IMR-90 (cell line): ENCODE data around the gene CDY1. TPM values are rescaled to one million over a fixed set of nuclear protein-coding genes. Genes with fewer than 3 reads are reported as not detected.
"Not testable (repeated sequence)": the region's sequence is repeated elsewhere in the genome, so short reads cannot be mapped to it uniquely, and the experiment has no call there.

Experiments
- ATAC-seq: fragments of 200-7000 bp; cut with Tn5 transposase; 2 replicates; pipeline ENCODE4 v1.9.1; 2020; ENCODE audit warnings: low read depth, mild to moderate bottlenecking, moderate library complexity
- Bru-seq: library from RNA; stranded (reverse); fragments of 400-500 nt; gene quantifications from one replicate; lab custom pipeline; 2021; lab: Mats Ljungman, UMichigan
- BruChase-seq, 2 experiments: library from RNA; stranded (reverse); fragments of 400-500 nt; gene quantifications; one replicate each; lab custom pipeline; 2021; lab: Mats Ljungman, UMichigan
- BruUV-seq: library from RNA; stranded (reverse); fragments of 400-500 nt; replicated peaks from 2 replicates; lab custom pipeline; 2021; lab: Mats Ljungman, UMichigan
- CTCF ChIA-PET: fragments of 300-600 bp; formaldehyde crosslinking; extraction: SDS; loops from one replicate; lab custom pipeline; 2021; ENCODE audit warnings: antibody characterized with exemption; lab: Yijun Ruan, JAX
- POLR2A ChIA-PET: fragments of 300-600 bp; sonication (Branson Sonifier 250); formaldehyde crosslinking; loops from one replicate; lab custom pipeline; 2022; ENCODE audit warnings: antibody characterized with exemption; ENCODE audit not compliant: unreplicated experiment; lab: Charles Lee
- DNase-seq: peaks from one replicate; pipeline ENCODE4 v3.0.0; 2013
- H2AFZ ChIP-seq: replicated peaks from 2 replicates; pipeline ENCODE3; 2013; ENCODE audit warnings: low read length, mild to moderate bottlenecking; ENCODE audit not compliant: poor library complexity
- H2AK5ac ChIP-seq: 2 replicates; pipeline ENCODE4 v1.6.1; 2013; ENCODE audit warnings: low read depth, low read length, inconsistent platforms
- H2AK9ac ChIP-seq: replicated peaks from 2 replicates; pipeline ENCODE3; 2013; ENCODE audit warnings: mild to moderate bottlenecking, low read depth, low read length, moderate library complexity; ENCODE audit not compliant: poor library complexity
- H2BK120ac ChIP-seq: 2 replicates; pipeline ENCODE4 v1.6.1; 2013; ENCODE audit warnings: low read depth, low read length, inconsistent platforms
- H2BK15ac ChIP-seq: 3 replicates; pipeline ENCODE4 v1.6.1; 2013; ENCODE audit warnings: low read depth, low read length, inconsistent platforms
- H2BK20ac ChIP-seq: 2 replicates; pipeline ENCODE4 v1.6.1; 2013; ENCODE audit warnings: low read depth, mild to moderate bottlenecking, inconsistent platforms, low read length, moderate library complexity
- H2BK5ac ChIP-seq: 2 replicates; pipeline ENCODE4 v1.6.1; 2013; ENCODE audit warnings: mild to moderate bottlenecking, low read depth, low read length, inconsistent platforms; ENCODE audit not compliant: poor library complexity, severe bottlenecking
- H3K14ac ChIP-seq: replicated peaks from 2 replicates; pipeline ENCODE4 v1.6.1; 2013; ENCODE audit warnings: low read depth, low read length, inconsistent platforms
- H3K18ac ChIP-seq: 2 replicates; pipeline ENCODE4 v1.6.1; 2013; ENCODE audit warnings: low read depth, low read length, control low read depth
- H3K23ac ChIP-seq: 2 replicates; pipeline ENCODE4 v1.6.1; 2013; ENCODE audit warnings: low read depth, low read length, inconsistent platforms
- H3K27ac ChIP-seq: 2 replicates; pipeline ENCODE4 v1.5.1; 2013; ENCODE audit warnings: mild to moderate bottlenecking, control low read depth, low read length; ENCODE audit not compliant: insufficient read depth
- H3K27me3 ChIP-seq: 2 replicates; pipeline ENCODE4 v1.6.1; 2013; ENCODE audit warnings: low read length; ENCODE audit not compliant: control insufficient read depth, insufficient read depth
- H3K36me3 ChIP-seq: 2 replicates; pipeline ENCODE4 v1.6.1; 2013; ENCODE audit warnings: low read length, mixed read lengths; ENCODE audit not compliant: control insufficient read depth, insufficient read depth
- H3K4ac ChIP-seq: 2 replicates; pipeline ENCODE4 v1.6.1; 2013; ENCODE audit warnings: low read depth, low read length, inconsistent platforms
- H3K4me1 ChIP-seq: 2 replicates; pipeline ENCODE4 v1.6.1; 2013; ENCODE audit warnings: low read length, mixed read lengths; ENCODE audit not compliant: control insufficient read depth, insufficient read depth
- H3K4me2 ChIP-seq: 2 replicates; pipeline ENCODE4 v1.6.1; 2013; ENCODE audit warnings: low read depth, mild to moderate bottlenecking, control low read depth, low read length, moderate library complexity
- H3K4me3 ChIP-seq: 2 replicates; pipeline ENCODE4 v1.5.1; 2013; ENCODE audit warnings: low read depth, mild to moderate bottlenecking, control low read depth, low read length, moderate library complexity; ENCODE audit not compliant: insufficient read depth
- H3K56ac ChIP-seq: 2 replicates; pipeline ENCODE4 v1.6.1; 2013; ENCODE audit warnings: low read length, inconsistent platforms; ENCODE audit not compliant: insufficient read depth; ENCODE audit errors: extremely low read depth
- H3K79me1 ChIP-seq, 2 experiments: 2 replicates each; pipeline ENCODE4 v1.6.1; 2013; ENCODE audit warnings: low read length in 2 of 2, inconsistent platforms in 1 of 2, low read depth in 1 of 2
- H3K9ac ChIP-seq: 2 replicates; pipeline ENCODE4 v1.6.1; 2013; ENCODE audit warnings: low read depth, low read length, control low read depth
- H3K9me1 ChIP-seq: 2 replicates; pipeline ENCODE4 v1.6.1; 2013; ENCODE audit warnings: low read length, inconsistent platforms; ENCODE audit not compliant: insufficient read depth
- H3K9me3 ChIP-seq: 2 replicates; pipeline ENCODE4 v1.6.1; 2013; ENCODE audit warnings: low read length; ENCODE audit not compliant: control insufficient read depth, insufficient read depth
- H4K20me1 ChIP-seq: 2 replicates; pipeline ENCODE4 v1.6.1; 2013; ENCODE audit warnings: low read length, inconsistent platforms; ENCODE audit not compliant: insufficient read depth
- H4K5ac ChIP-seq: 2 replicates; pipeline ENCODE4 v1.6.1; 2013; ENCODE audit warnings: mild to moderate bottlenecking, low read depth, low read length, control low read depth
- H4K8ac ChIP-seq, 2 experiments: 2 replicates each; pipeline ENCODE4 v1.6.1; 2013; ENCODE audit warnings: low read depth in 2 of 2, low read length in 2 of 2, control low read depth in 1 of 2, inconsistent platforms in 1 of 2
- H4K91ac ChIP-seq: 2 replicates; pipeline ENCODE4 v1.6.1; 2013; ENCODE audit warnings: low read depth, low read length, inconsistent platforms; ENCODE audit not compliant: insufficient read depth
- WGBS, 2 experiments: methylation state at CpG; one replicate each; pipeline versions ENCODE4 v1.1.5 to v1.1.7; 2013; ENCODE audit warnings: missing lambda C conversion rate in 2 of 2; ENCODE audit not compliant: insufficient read length in 1 of 2; ENCODE audit errors: extremely low coverage in 2 of 2; 5-methylcytosine and 5-hydroxymethylcytosine counted together
- dilution Hi-C: fragments of 300-500 bp; cut with HindIII; formaldehyde crosslinking; loops from one replicate; pipeline ENCODE4 v1.14.3; 2018; ENCODE audit warnings: low sequenced_read_pairs; ENCODE audit not compliant: unreplicated experiment
- in situ Hi-C: fragments of 300-500 bp; cut with MboI; formaldehyde crosslinking; loops from 3 replicates; pipeline ENCODE4 v1.14.3; 2019; ENCODE audit warnings: low sequenced_read_pairs, inconsistent platforms, mixed read lengths
- intact Hi-C: fragments of 100-400 bp; cut with micrococcal nuclease; formaldehyde crosslinking; loops from 2 replicates; pipeline ENCODE4 v1.10.0; 2022
- long read RNA-seq: library from polyadenylated mRNA; unstranded; transcript quantifications from one replicate; pipeline ENCODE4 v2.0.0, GENCODE V29; 2021; ENCODE audit not compliant: unreplicated experiment
- polyA plus RNA-seq, 3 experiments: library from polyadenylated mRNA; depleted of rRNA; stranded (reverse); fragments of >200 nt; gene quantifications; 2 replicates each; pipeline ENCODE4 v1.2.3, GENCODE V29; 2012; ENCODE audit warnings: low replicate concordance in 1 of 3
- total RNA-seq: library from RNA; depleted of rRNA; stranded (reverse); fragments of >200 nt; gene quantifications from 2 replicates; pipeline ENCODE4 v1.2.3, GENCODE V29; 2012; rRNA removed

Gene CDY1, protein sequence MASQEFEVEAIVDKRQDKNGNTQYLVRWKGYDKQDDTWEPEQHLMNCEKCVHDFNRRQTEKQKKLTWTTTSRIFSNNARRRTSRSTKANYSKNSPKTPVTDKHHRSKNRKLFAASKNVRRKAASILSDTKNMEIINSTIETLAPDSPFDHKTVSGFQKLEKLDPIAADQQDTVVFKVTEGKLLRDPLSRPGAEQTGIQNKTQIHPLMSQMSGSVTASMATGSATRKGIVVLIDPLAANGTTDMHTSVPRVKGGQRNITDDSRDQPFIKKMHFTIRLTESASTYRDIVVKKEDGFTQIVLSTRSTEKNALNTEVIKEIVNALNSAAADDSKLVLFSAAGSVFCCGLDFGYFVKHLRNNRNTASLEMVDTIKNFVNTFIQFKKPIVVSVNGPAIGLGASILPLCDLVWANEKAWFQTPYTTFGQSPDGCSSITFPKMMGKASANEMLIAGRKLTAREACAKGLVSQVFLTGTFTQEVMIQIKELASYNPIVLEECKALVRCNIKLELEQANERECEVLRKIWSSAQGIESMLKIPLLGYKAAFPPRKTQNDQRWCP
- total RNA-seq (not detected in 2 replicates), polyA plus RNA-seq (2012; rRNA removed) (not detected in 2 replicates), Bru-seq, nascent RNA (not detected), BruChase-seq, experiment 1, labeled RNA remaining after a 6-hour chase (not detected), BruChase-seq, experiment 2, labeled RNA remaining after a 2-hour chase (not detected)
- polyA plus RNA-seq (2012; cell fraction: cytosol; rRNA removed): not detected in 2 replicates
- polyA plus RNA-seq (2012; cell fraction: nucleus; rRNA removed; ENCODE audit: low replicate concordance): not detected in 2 replicates
- long read RNA-seq: 0 reads

GRCh38 chrY:25621817-25622216 is at the start of gene CDY1:
Gene CDY1 (plus strand): TSS chrY:25622117. CDS start chrY:25622443, 326 bp downstream.
- intact Hi-C loops, H3K9ac ChIP-seq, H3K27ac ChIP-seq, H3K23ac ChIP-seq, H4K20me1 ChIP-seq, H3K4me2 ChIP-seq, H4K91ac ChIP-seq, H3K9me1 ChIP-seq, H4K8ac ChIP-seq, H3K4me3 ChIP-seq, CTCF ChIA-PET, H2AFZ ChIP-seq, H3K27me3 ChIP-seq, dilution Hi-C loops, H3K79me1 ChIP-seq, H2AK9ac ChIP-seq, H2BK120ac ChIP-seq, POLR2A ChIA-PET, H3K14ac ChIP-seq, H2AK5ac ChIP-seq, BruUV-seq, H3K4ac ChIP-seq, in situ Hi-C loops, H3K36me3 ChIP-seq, H3K4me1 ChIP-seq, H2BK5ac ChIP-seq, ATAC-seq, H3K18ac ChIP-seq, H3K9me3 ChIP-seq, H3K56ac ChIP-seq, H2BK20ac ChIP-seq, H2BK15ac ChIP-seq, DNase-seq, H4K5ac ChIP-seq: not testable (repeated sequence)
- WGBS, 2 experiments: no CpG with 5 or more reads among the region's 2 CpGs

DNA sequence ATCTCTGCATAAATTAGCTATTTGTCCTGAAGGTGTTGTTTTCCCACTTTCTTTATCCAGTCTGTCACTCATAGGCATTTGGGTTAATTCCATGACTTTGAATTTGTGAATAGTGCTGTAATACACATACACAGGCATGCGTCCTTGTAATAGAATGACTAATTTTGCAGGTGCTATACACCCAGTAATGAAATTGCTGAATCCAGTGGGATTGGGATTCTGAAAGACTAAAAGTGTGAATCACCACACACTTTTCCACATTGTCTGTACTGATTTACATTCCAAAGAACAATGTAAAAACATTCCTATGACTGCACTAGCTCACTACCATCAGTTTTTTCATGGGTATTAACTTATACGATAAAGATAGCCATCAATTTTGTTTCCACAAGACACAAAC is 28.6 kb upstream of the CDY1 start:
- H3K79me1 ChIP-seq, H3K36me3 ChIP-seq, in situ Hi-C loops, H3K9ac ChIP-seq, H3K4me2 ChIP-seq, H4K5ac ChIP-seq, intact Hi-C loops, H2AK9ac ChIP-seq, H3K4me1 ChIP-seq, H4K20me1 ChIP-seq, H2BK5ac ChIP-seq, ATAC-seq, H2AFZ ChIP-seq, BruUV-seq, H3K9me3 ChIP-seq, H4K91ac ChIP-seq, H2BK120ac ChIP-seq, H3K56ac ChIP-seq, H3K4me3 ChIP-seq, H4K8ac ChIP-seq, CTCF ChIA-PET, H3K14ac ChIP-seq, H2BK15ac ChIP-seq, H3K9me1 ChIP-seq, H3K27me3 ChIP-seq, H2AK5ac ChIP-seq, H2BK20ac ChIP-seq, H3K4ac ChIP-seq, dilution Hi-C loops, H3K23ac ChIP-seq, H3K27ac ChIP-seq, POLR2A ChIA-PET, DNase-seq, H3K18ac ChIP-seq: not testable (repeated sequence)
- no CpG with 5 or more reads among the region's 2 CpGs for WGBS, 2 experiments
